ENCODE data around the gene SNURF. TPM values are rescaled to one million over a fixed set of nuclear protein-coding genes. Genes with fewer than 3 reads are reported as not detected.
"Not testable (repeated sequence)": the region's sequence is repeated elsewhere in the genome, so short reads cannot be mapped to it uniquely, and the experiment has no call there.

SNURF gene
- total RNA-seq, 1 experiment from 2014 or later = 17.2 TPM

GRCh38 chr15:24966364-24967103 is 11.7 kb downstream of the SNURF start:
- DNase-seq (ENCODE audit: extremely low read depth, low read depth) = no peak

GRCh38 chr15:24971052-24971451 is 16.3 kb downstream of the SNURF start:
- no peak for DNase-seq (ENCODE audit: extremely low read depth, low read depth)

- DNase-seq (ENCODE audit: extremely low read depth, low read depth) = no peak
Observed at GRCh38 chr15:24971772-24972171, 17.0 kb downstream of the SNURF start.

GRCh38 chr15:24972707-24973106 is 17.9 kb downstream of the SNURF start:
- DNase-seq (ENCODE audit: extremely low read depth, low read depth) = not testable (repeated sequence)

- no peak for DNase-seq (ENCODE audit: extremely low read depth, low read depth)
Observed at GRCh38 chr15:24976932-24977331, 22.1 kb downstream of the SNURF start.

- DNase-seq (ENCODE audit: extremely low read depth, low read depth) = no peak
Observed at GRCh38 chr15:24977686-24978085, 22.9 kb downstream of the SNURF start.

GRCh38 chr15:24985224-24985623 is 30.4 kb downstream of the SNURF start:
- no peak for DNase-seq (ENCODE audit: extremely low read depth, low read depth)

- DNase-seq (ENCODE audit: extremely low read depth, low read depth) = no peak
Observed at GRCh38 chr15:24986653-24987052, 31.9 kb downstream of the SNURF start.

Small RNA genes lying within 50 kb of the gene (small RNA-seq; reads per million reads assigned to genes)
- 0 reads per million in 2 experiments for gene AC090602.1
- gene AC124312.4 = 0.02 to 0.12 reads per million in 2 experiments
- gene AC124312.5 = 0 reads per million in 2 experiments

Other genes starting within 250 kb of the SNURF start
- gene SNRPN, start within 50 bp of the SNURF start, total RNA-seq (2014; rRNA removed; shearing (Covaris generic)) = 222 and 226 TPM in 2 replicates

All from NCI-H460 (cell line).